CD4-positive, alpha-beta T cell (primary cell): ENCODE measurements around the gene DCTD. TPM values are rescaled to one million over a fixed set of nuclear protein-coding genes. Genes with fewer than 3 reads are reported as not detected.

Source experiments
- ATAC-seq: fragments of 200-7000 bp; cut with Tn5 transposase; one replicate; pipeline ENCODE4 v1.10.0; 2022; ENCODE audit warnings: mild to moderate bottlenecking; ENCODE audit not compliant: poor library complexity
- CTCF ChIA-PET: fragments of 350-600 bp; sonication (Branson Sonifier 250); formaldehyde crosslinking; loops from one replicate; lab custom pipeline; 2021; ENCODE audit warnings: antibody characterized with exemption, inconsistent platforms; lab: Charles Lee
- POLR2A ChIA-PET: fragments of 350-600 bp; sonication (Branson Sonifier 250); formaldehyde crosslinking; loops from one replicate; lab custom pipeline; 2021; ENCODE audit warnings: antibody characterized with exemption, inconsistent platforms; lab: Charles Lee
- DNase-seq, 14 experiments: peaks; one replicate each; pipeline ENCODE4 v3.0.0-alpha.2; 2013 to 2020; ENCODE audit warnings: mixed read lengths in 2 of 14
- H3K27ac ChIP-seq, 2 donors: one replicate each; pipeline versions ENCODE4 v1.5.1 to v1.7.0; 2013; ENCODE audit warnings: low read length in 2 of 2, low read depth in 1 of 2, mild to moderate bottlenecking in 1 of 2
- H3K27me3 ChIP-seq, 2 experiments: 1 replicate in 1 of 2; 2 replicates in 1 of 2; pipeline versions ENCODE4 v1.6.1 to v1.7.0; 2013; ENCODE audit warnings: low read length in 2 of 2, control low read depth in 1 of 2, mild to moderate bottlenecking in 1 of 2, moderate library complexity in 1 of 2; ENCODE audit not compliant: insufficient read depth in 2 of 2, control insufficient read depth in 1 of 2
- H3K36me3 ChIP-seq: one replicate; pipeline ENCODE4 v1.6.1; 2013; ENCODE audit warnings: low read length, control low read depth; ENCODE audit not compliant: insufficient read depth
- H3K4me1 ChIP-seq: one replicate; pipeline ENCODE4 v1.6.1; 2013; ENCODE audit warnings: low read length, control low read depth; ENCODE audit not compliant: insufficient read depth
- H3K4me3 ChIP-seq: one replicate; pipeline ENCODE4 v1.5.1; 2013; ENCODE audit warnings: mild to moderate bottlenecking, low read length, moderate library complexity
- H3K9me3 ChIP-seq, 2 experiments: 1 replicate in 1 of 2; 2 replicates in 1 of 2; pipeline versions ENCODE4 v1.6.1 to v1.7.0; 2013; ENCODE audit warnings: low read length in 2 of 2, mild to moderate bottlenecking in 2 of 2, control low read depth in 1 of 2, moderate library complexity in 1 of 2; ENCODE audit not compliant: control insufficient read depth in 1 of 2, insufficient read depth in 1 of 2
- H3K27ac Mint-ChIP-seq: one replicate; pipeline ENCODE4 v1.8.0; 2020; ENCODE audit warnings: mixed read lengths
- H3K27me3 Mint-ChIP-seq: one replicate; pipeline ENCODE4 v1.8.0; 2021; ENCODE audit warnings: mixed read lengths
- H3K36me3 Mint-ChIP-seq: one replicate; pipeline ENCODE4 v1.8.0; 2021; ENCODE audit warnings: low read depth, mixed read lengths
- H3K4me1 Mint-ChIP-seq: one replicate; pipeline ENCODE4 v1.8.0; 2021; ENCODE audit warnings: low read depth, mixed read lengths
- H3K4me3 Mint-ChIP-seq: one replicate; pipeline ENCODE4 v1.8.0; 2020; ENCODE audit warnings: mild to moderate bottlenecking, mixed read lengths
- H3K9me3 Mint-ChIP-seq: one replicate; pipeline ENCODE4 v1.8.0; 2020; ENCODE audit warnings: mixed read lengths
- intact Hi-C, 2 experiments: fragments of 100-400 bp; cut with DNase I in 1 of 2; cut with micrococcal nuclease in 1 of 2; formaldehyde crosslinking; loops; one replicate each; pipeline versions ENCODE4 v1.15.1 to v1.9.0; 2023 to 2025; cut with DNase I, micrococcal nuclease
- total RNA-seq, 174 experiments: library from RNA in 2 of 174; stranded (reverse) in 2 of 174; gene quantifications; one replicate each; pipeline ENCODE4 v1.2.3 and lab custom pipeline; 2021 to 2026
- TF ChIP-seq, protein P1 (sequence below): fragments of 200-600 bp; IDR thresholded peaks from one replicate; pipeline ENCODE4 v1.8.0; 2022; ENCODE audit warnings: antibody characterized with exemption, mild to moderate bottlenecking

Gene DCTD
- total RNA-seq, 2 experiments from 2014 or later = 49.4 to 54.3 TPM

DNA sequence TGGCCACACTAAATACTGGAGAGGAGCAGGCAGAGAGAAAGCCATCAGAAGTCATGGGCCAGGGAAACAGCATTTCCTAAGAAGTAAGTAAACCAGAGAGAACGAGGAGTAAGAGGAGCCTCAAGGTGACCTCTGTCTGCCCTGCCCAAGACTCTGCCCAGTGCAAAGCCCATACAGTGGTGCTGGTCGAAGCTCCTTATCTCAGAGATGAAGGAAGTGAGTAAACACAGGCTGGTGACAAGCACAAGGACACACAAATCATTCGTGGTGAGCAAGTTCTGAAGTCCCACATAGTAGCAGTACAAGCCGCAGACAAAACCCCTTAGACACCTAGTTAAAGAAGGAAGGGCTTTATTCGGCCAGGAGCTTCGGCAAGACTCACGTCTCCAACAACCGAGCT lies 62.7 kb downstream of the DCTD start:
- POLR2A ChIA-PET = no interaction called here
- Histone ChIP-seq H3K36me3 (no peaks in the 10 kb centered on the region), H3K4me1 (no peaks in the 10 kb centered on the region), H3K9me3 (peaks cover 6 to 28% of the 10 kb centered on the region in 2 experiments), H3K27ac (no peak overlapping the region), H3K27me3 (no peaks in the 10 kb centered on the region), H3K4me3 (no peak overlapping the region)
- ATAC-seq = no peak
- Mint-ChIP-seq H3K27me3 (no peaks in the 10 kb centered on the region), H3K9me3 (peaks cover 3% of the 10 kb centered on the region), H3K27ac (no peak overlapping the region), H3K36me3 (no peaks in the 10 kb centered on the region), H3K4me1 (no peaks in the 10 kb centered on the region), H3K4me3 (no peak overlapping the region)
- no peak for DNase-seq
- TF ChIP-seq, protein P1, sequence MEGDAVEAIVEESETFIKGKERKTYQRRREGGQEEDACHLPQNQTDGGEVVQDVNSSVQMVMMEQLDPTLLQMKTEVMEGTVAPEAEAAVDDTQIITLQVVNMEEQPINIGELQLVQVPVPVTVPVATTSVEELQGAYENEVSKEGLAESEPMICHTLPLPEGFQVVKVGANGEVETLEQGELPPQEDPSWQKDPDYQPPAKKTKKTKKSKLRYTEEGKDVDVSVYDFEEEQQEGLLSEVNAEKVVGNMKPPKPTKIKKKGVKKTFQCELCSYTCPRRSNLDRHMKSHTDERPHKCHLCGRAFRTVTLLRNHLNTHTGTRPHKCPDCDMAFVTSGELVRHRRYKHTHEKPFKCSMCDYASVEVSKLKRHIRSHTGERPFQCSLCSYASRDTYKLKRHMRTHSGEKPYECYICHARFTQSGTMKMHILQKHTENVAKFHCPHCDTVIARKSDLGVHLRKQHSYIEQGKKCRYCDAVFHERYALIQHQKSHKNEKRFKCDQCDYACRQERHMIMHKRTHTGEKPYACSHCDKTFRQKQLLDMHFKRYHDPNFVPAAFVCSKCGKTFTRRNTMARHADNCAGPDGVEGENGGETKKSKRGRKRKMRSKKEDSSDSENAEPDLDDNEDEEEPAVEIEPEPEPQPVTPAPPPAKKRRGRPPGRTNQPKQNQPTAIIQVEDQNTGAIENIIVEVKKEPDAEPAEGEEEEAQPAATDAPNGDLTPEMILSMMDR = no peak
- intact Hi-C loops = no loop called here
- CTCF ChIA-PET = no interaction called here

DNA sequence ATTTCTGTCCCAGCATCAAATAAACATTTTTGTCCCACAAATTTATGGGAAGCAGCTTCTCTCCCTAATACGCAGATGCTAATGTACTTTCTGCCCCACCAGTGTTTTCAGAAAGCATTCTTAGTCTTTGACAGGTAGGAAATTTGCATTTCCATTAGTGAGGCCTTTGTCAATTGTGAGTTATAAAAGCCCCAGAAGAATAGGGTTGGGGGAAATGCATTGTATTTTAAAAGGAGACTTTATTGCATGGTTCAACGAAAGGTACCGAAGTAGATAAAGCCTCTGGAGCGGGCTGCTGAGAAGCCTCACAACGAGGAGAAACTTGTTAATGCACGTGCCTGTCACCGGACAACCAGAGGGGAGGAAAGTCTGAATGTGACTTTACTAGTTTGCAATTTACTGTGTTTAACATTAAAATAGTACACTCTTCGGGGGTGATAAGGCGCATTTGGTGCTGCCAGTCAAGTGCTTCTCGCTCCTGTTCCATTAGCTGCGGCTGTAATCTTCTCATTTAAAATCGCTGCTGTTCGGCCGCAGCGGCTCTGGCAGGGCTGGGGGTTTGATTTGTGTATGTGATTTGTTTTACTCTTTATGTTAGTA lies 63.4 kb downstream of the DCTD start:
- Mint-ChIP-seq H3K27me3 (no peaks in the 10 kb centered on the region), H3K27ac (no peak overlapping the region)
- POLR2A ChIA-PET = no interaction called here

DNA sequence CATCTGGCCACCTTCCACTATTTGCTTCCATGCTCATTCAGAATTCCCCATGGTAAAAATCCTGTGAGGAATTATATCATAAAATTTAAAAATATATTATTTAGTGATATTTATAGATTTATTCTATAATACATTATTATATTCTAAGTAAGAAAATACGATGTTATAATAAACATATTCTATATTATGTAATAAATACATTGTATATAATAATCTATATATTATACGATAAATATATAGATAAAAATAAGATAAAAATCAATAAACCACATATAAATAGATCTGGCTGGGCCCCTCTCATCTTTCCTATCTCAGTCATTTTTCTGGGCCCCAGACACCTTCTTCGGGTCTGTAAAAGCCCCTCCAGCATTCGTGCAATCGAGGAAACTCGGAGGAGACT lies 68.5 kb downstream of the DCTD start:
- H3K4me1 Mint-ChIP-seq = no peaks in the 10 kb centered on the region
- H3K27me3 Mint-ChIP-seq = peaks cover 10% of the 10 kb centered on the region
- H3K27ac ChIP-seq = no peak overlapping the region
- intact Hi-C loops = no loop called here
- ATAC-seq = no peak
- H3K9me3 ChIP-seq = peaks cover 5 to 10% of the 10 kb centered on the region in 2 experiments
- no peaks in the 10 kb centered on the region for H3K27me3 ChIP-seq
- ChIA-PET POLR2A (no interaction called here), CTCF (no interaction called here)
- H3K36me3 ChIP-seq = no peaks in the 10 kb centered on the region
- no peaks in the 10 kb centered on the region for H3K4me1 ChIP-seq
- H3K36me3 Mint-ChIP-seq = no peaks in the 10 kb centered on the region
- H3K4me3 Mint-ChIP-seq = no peak overlapping the region
- TF ChIP-seq, protein P1 = no peak
- H3K4me3 ChIP-seq = no peak overlapping the region
- no peak overlapping the region for H3K27ac Mint-ChIP-seq
- H3K9me3 Mint-ChIP-seq = no peaks in the 10 kb centered on the region
- no peak for DNase-seq

More for the DNA sequence above, 63.4 kb downstream of the DCTD start:
- Histone ChIP-seq H3K9me3 (peaks cover 6 to 28% of the 10 kb centered on the region in 2 experiments), H3K4me3 (no peak overlapping the region), H3K27me3 (no peaks in the 10 kb centered on the region), H3K27ac (no peak overlapping the region), H3K4me1 (no peaks in the 10 kb centered on the region), H3K36me3 (no peaks in the 10 kb centered on the region)
- DNase-seq (no peak), ATAC-seq (no peak)
- TF ChIP-seq, protein P1 = no peak
- no peaks in the 10 kb centered on the region for H3K36me3 Mint-ChIP-seq
- H3K4me3 Mint-ChIP-seq = no peak overlapping the region
- no peaks in the 10 kb centered on the region for H3K4me1 Mint-ChIP-seq
- intact Hi-C loops = no loop called here
- H3K9me3 Mint-ChIP-seq = peaks cover 3% of the 10 kb centered on the region
- CTCF ChIA-PET = no interaction called here
